ENCODE data around the gene TSHZ3.

- TF ChIP-seq CTCF (IDR thresholded peaks at IDR 0.05 in 2 of 3, conservative IDR thresholded peaks at IDR 0.05 in 1 of 3; ENCODE audit: insufficient read depth in 2 of 3, low read depth in 1 of 3, low read length in 3 of 3) (no peak), ZNF436 (CRISPR knock-in tag; IDR thresholded peaks at IDR 0.05) (no peak), ARID4B (CRISPR knock-in tag; IDR thresholded peaks at IDR 0.05) (no peak), THRAP3 (IDR thresholded peaks at IDR 0.05; ENCODE audit: borderline replicate concordance) (no peak), RAD21 (CRISPR knock-in tag; conservative IDR thresholded peaks at IDR 0.05 in 1 of 2, IDR thresholded peaks at IDR 0.05 in 1 of 2) (no peak), TAL1 (IDR thresholded peaks at IDR 0.05) (no peak), JUN (IDR thresholded peaks at IDR 0.05; ENCODE audit: borderline replicate concordance, low read depth, low read length) (no peak), JUN (CRISPR knock-in tag; IDR thresholded peaks at IDR 0.05; ENCODE audit: borderline replicate concordance) (no peak), PML (IDR thresholded peaks at IDR 0.05; ENCODE audit: low read length) (no peak), MNT (conservative IDR thresholded peaks at IDR 0.05) (no peak), CBX5 (IDR thresholded peaks at IDR 0.05; ENCODE audit: borderline replicate concordance, low read depth) (no peak)
Measured at GRCh38 chr19:31387717-31388301, 38.6 kb upstream of the TSHZ3 start.

Measured in K562 (cell line).